Endothelial cell of umbilical vein (primary cell): ENCODE measurements around the gene ITIH3. TPM values are rescaled to one million over a fixed set of nuclear protein-coding genes. Genes with fewer than 3 reads are reported as not detected.

ENCODE experiments used
- BruUV-seq: library from RNA; stranded (reverse); fragments of 400-500 nt; replicated peaks from 2 replicates; lab custom pipeline; 2021; lab: Mats Ljungman, UMichigan
- CTCF ChIA-PET: fragments of 300-600, 350-600 bp; sonication (Branson Sonifier 250); formaldehyde crosslinking; loops from one replicate; lab custom pipeline; 2021; ENCODE audit warnings: antibody characterized with exemption, inconsistent platforms; lab: Charles Lee
- POLR2A ChIA-PET: fragments of 300-600, 350-600 bp; sonication (Branson Sonifier 250); formaldehyde crosslinking; loops from one replicate; lab custom pipeline; 2021; ENCODE audit warnings: antibody characterized with exemption, inconsistent platforms; lab: Charles Lee
- DNase-seq: peaks from one replicate; pipeline ENCODE4 v3.0.0-alpha.2; 2011; ENCODE audit warnings: low read depth, low spot score
- FAIRE-seq: peaks from 2 replicates; lab custom pipeline; 2011; peaks lifted over from hg19 to GRCh38; lab: Jason Lieb, UNC
- H2AFZ ChIP-seq: 2 replicates; pipeline ENCODE4 v1.6.0; 2012; ENCODE audit warnings: low read depth, low read length, control low read depth, inconsistent platforms
- H3K27ac ChIP-seq: 2 replicates; pipeline ENCODE4 v1.5.1; 2011; ENCODE audit warnings: low read depth, mild to moderate bottlenecking, control low read depth, low read length, moderate library complexity; ENCODE audit not compliant: insufficient read depth
- H3K27me3 ChIP-seq, 2 experiments: 2 replicates each; pipeline versions ENCODE4 v1.6.0 to v1.6.1; 2011; ENCODE audit warnings: low read length in 2 of 2, mixed read lengths in 1 of 2; ENCODE audit not compliant: control insufficient read depth in 2 of 2, insufficient read depth in 2 of 2
- H3K36me3 ChIP-seq, 2 experiments: 2 replicates in 1 of 2; 3 replicates in 1 of 2; pipeline ENCODE4 v1.5.1; 2011; ENCODE audit warnings: low read length in 2 of 2, mild to moderate bottlenecking in 1 of 2, moderate library complexity in 1 of 2; ENCODE audit not compliant: control insufficient read depth in 2 of 2, insufficient read depth in 2 of 2; ENCODE audit errors: extremely low read depth in 1 of 2
- H3K4me1 ChIP-seq: 3 replicates; pipeline ENCODE4 v1.5.1; 2011; ENCODE audit warnings: mild to moderate bottlenecking, low read length; ENCODE audit not compliant: control insufficient read depth, insufficient read depth; ENCODE audit errors: extremely low read depth
- H3K4me2 ChIP-seq: 2 replicates; pipeline ENCODE4 v1.6.1; 2011; ENCODE audit warnings: low read length, control low read depth, mixed read lengths; ENCODE audit not compliant: insufficient read depth
- H3K4me3 ChIP-seq, 3 experiments: fragments of 200-600 bp in 1 of 3; sonication (generic), shearing (Covaris generic) in 1 of 3; replicated peaks in 1 of 3; 2 replicates each; pipeline ENCODE4 v1.5.1; 2011 to 2016; ENCODE audit warnings: control low read depth in 3 of 3, low read length in 3 of 3, mild to moderate bottlenecking in 2 of 3, inconsistent platforms in 1 of 3, low read depth in 1 of 3, moderate library complexity in 1 of 3; ENCODE audit not compliant: insufficient read depth in 1 of 3
- H3K79me2 ChIP-seq: 2 replicates; pipeline ENCODE4 v1.6.0; 2012; ENCODE audit warnings: low read length, inconsistent platforms; ENCODE audit not compliant: control insufficient read depth, insufficient read depth
- H3K9ac ChIP-seq: replicated peaks from 2 replicates; pipeline ENCODE3; 2011; ENCODE audit warnings: low read length, control low read depth; ENCODE audit not compliant: insufficient read depth; ENCODE audit errors: extremely low read depth
- H3K9me1 ChIP-seq: replicated peaks from 3 replicates; pipeline ENCODE4 v1.6.0; 2011; ENCODE audit warnings: mild to moderate bottlenecking, low read length; ENCODE audit not compliant: control insufficient read depth, insufficient read depth; ENCODE audit errors: extremely low read depth
- H3K9me3 ChIP-seq: replicated peaks from 2 replicates; pipeline ENCODE4 v1.5.1; 2012; ENCODE audit warnings: low read length, inconsistent platforms; ENCODE audit not compliant: control insufficient read depth, insufficient read depth
- H4K20me1 ChIP-seq: replicated peaks from 2 replicates; pipeline ENCODE3; 2011; ENCODE audit warnings: mild to moderate bottlenecking, low read length; ENCODE audit not compliant: control insufficient read depth, insufficient read depth; ENCODE audit errors: extremely low read depth
- CTCF ChIP-seq, 2 donors: IDR thresholded peaks; 1 replicate in 1 of 2; 2 replicates in 1 of 2; pipeline ENCODE4 v1.5.1; 2011; ENCODE audit warnings: low read length in 2 of 2, mild to moderate bottlenecking in 2 of 2, moderate library complexity in 2 of 2, control low read depth in 1 of 2, inconsistent platforms in 1 of 2, low read depth in 1 of 2; ENCODE audit not compliant: insufficient read depth in 1 of 2; ENCODE audit errors: extremely low read depth in 1 of 2
- EZH2 ChIP-seq: IDR thresholded peaks from 2 replicates; pipeline ENCODE4 v1.6.1; 2012; ENCODE audit warnings: borderline replicate concordance, low read depth, mild to moderate bottlenecking, moderate library complexity, low read length, inconsistent platforms; ENCODE audit not compliant: severe bottlenecking
- FOS ChIP-seq: IDR thresholded peaks from 2 replicates; pipeline ENCODE4 v1.6.1; 2011; ENCODE audit warnings: mild to moderate bottlenecking, low read length, moderate library complexity, borderline replicate concordance; ENCODE audit not compliant: insufficient read depth
- GATA2 ChIP-seq: IDR thresholded peaks from 2 replicates; pipeline ENCODE4 v1.7.0; 2011; ENCODE audit warnings: low read depth, mild to moderate bottlenecking, moderate library complexity, mixed read lengths, low read length; ENCODE audit not compliant: insufficient read length, insufficient read depth
- JUN ChIP-seq: IDR thresholded peaks from 2 replicates; pipeline ENCODE4 v1.6.1; 2011; ENCODE audit warnings: borderline replicate concordance, low read depth; ENCODE audit not compliant: insufficient read length, insufficient read depth
- MAX ChIP-seq: IDR thresholded peaks from 2 replicates; pipeline ENCODE4 v1.6.1; 2011; ENCODE audit not compliant: insufficient read depth, insufficient read length
- MYC ChIP-seq: IDR thresholded peaks from one replicate; pipeline ENCODE4 v1.6.1; 2011; ENCODE audit warnings: mild to moderate bottlenecking, low read depth, low read length
- POLR2A ChIP-seq: IDR thresholded peaks from 2 replicates; pipeline ENCODE4 v1.6.1; 2012; ENCODE audit warnings: low read depth, mild to moderate bottlenecking, control low read depth, low read length
- POLR2AphosphoS5 ChIP-seq: IDR thresholded peaks from 2 replicates; pipeline ENCODE4 v1.6.1; 2012; ENCODE audit warnings: low read depth, mild to moderate bottlenecking, control low read depth, low read length, moderate library complexity; ENCODE audit not compliant: insufficient read depth
- dilution Hi-C: fragments of 300-500 bp; cut with MboI; formaldehyde crosslinking; loops from one replicate; pipeline ENCODE4 v1.15.0; 2019; ENCODE audit warnings: low sequenced_read_pairs; ENCODE audit not compliant: extremely low pct_ligation_motif_present
- intact Hi-C: fragments of 100-400 bp; cut with micrococcal nuclease; formaldehyde crosslinking; loops from one replicate; pipeline ENCODE4 v1.10.0; 2022
- polyA plus RNA-seq, 4 experiments: library from polyadenylated mRNA; depleted of rRNA in 3 of 4; stranded (reverse) in 3 of 4; unstranded in 1 of 4; fragments of >200 nt; gene quantifications; 2 replicates each; pipeline versions ENCODE4 v1.2.1 to v1.2.3, GENCODE V29; 2011 to 2012; ENCODE audit warnings: missing spikeins in 1 of 4
- total RNA-seq: library from RNA; stranded (reverse); gene quantifications from 2 replicates; pipeline ENCODE4 v1.2.3, GENCODE V29; 2021

Gene ITIH3
- total and polyA plus RNA-seq, 2 donors (not counting 3 experiments of a cell fraction or from before 2014, with no cell fraction given), result not detected

GRCh38 chr3:52784021-52784621 lies 10.5 kb upstream of the ITIH3 start:
- no peak overlapping the region for H3K4me2 ChIP-seq
- intact Hi-C loops, result no loop called here
- no peaks in the 10 kb centered on the region for H3K9me1 ChIP-seq
- no peaks in the 10 kb centered on the region for H4K20me1 ChIP-seq
- no peak overlapping the region for H3K9ac ChIP-seq
- no peaks in the 10 kb centered on the region for H3K9me3 ChIP-seq
- dilution Hi-C loops, result no loop called here
- no peak for DNase-seq
- POLR2A ChIA-PET, result no interaction called here
- H3K36me3 ChIP-seq, result no peaks in the 10 kb centered on the region
- CTCF ChIA-PET, result interaction anchor here (1.4 to 1.8 kb wide), 2 partner anchors 8 to 15 kb away, joined by 4 to 5 read pairs; no protein-coding TSS in a partner anchor
- BruUV-seq, result no TSS peak
- no peak overlapping the region for H2AFZ ChIP-seq
- no peak for FAIRE-seq
- TF ChIP-seq EZH2 (no peak), POLR2A (no peak), MAX (no peak), FOS (no peak), POLR2AphosphoS5 (no peak), GATA2 (no peak), JUN (no peak), CTCF (IDR thresholded peaks at IDR 0.05; ENCODE audit: extremely low read depth in 1 of 2, insufficient read depth in 1 of 2, low read depth in 1 of 2, low read length in 2 of 2) (no peak), MYC (no peak)
- H3K27me3 ChIP-seq, result peaks cover 0 to 13% of the 10 kb centered on the region in 2 experiments
- no peaks in the 10 kb centered on the region for H3K4me1 ChIP-seq
- no peak overlapping the region for H3K4me3 ChIP-seq
- H3K79me2 ChIP-seq, result no peaks in the 10 kb centered on the region
- no peak overlapping the region for H3K27ac ChIP-seq
